NCI-H526 (cell line): ENCODE data around the gene CALML3.

Experiments used
- DNase-seq, 2 experiments: peaks; one replicate each; lab custom pipeline; 2025; lab: John Stamatoyannopoulos, UW

CALML3 gene

DNA sequence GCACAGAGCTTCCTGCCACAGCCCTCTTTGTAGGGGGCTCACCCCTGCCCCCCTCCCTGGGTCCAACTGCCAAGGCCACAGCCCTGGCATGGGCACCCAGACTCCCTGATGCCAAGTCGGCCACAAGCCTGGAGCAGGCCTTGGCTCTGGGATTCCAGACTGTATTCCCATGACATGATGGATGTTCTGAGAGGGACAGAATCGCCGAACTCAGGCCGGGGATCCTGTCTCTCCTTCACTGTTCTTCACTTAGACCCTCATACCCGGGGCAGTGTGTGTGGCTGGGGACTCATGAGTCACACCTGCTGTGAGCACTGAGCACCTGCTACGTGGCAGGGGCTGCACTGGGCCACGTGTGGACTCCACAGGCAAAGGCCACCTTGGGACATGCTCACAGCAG is 33.3 kb upstream of the CALML3 start:
- DNase-seq, result no peak

DNA sequence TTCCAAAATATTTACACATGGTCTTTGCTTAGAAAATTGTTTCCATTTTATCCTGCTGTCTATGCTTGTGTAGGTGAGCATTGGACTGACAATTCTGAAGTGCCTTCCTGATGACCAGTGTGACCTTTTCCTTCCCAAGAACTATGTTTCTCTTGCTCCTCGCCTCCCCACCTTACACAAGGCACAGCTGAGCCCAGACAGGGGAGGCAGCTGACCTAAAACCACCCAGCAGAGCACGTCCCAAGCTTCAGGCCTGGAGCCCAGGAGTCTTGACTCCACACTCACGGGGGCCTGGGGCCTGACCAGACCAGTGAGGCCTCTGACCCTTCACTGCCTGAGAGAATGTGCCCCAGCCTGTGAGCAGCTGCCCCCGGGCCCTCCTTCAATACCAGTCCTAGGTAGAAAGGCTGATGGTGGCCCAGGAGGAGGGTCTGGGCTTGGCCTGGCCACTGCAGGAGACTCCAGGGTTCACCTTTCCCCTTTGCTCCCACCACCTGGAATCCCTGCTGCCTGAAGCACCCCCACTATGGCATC is 32.4 kb upstream of the CALML3 start:
- no peak for DNase-seq

DNA sequence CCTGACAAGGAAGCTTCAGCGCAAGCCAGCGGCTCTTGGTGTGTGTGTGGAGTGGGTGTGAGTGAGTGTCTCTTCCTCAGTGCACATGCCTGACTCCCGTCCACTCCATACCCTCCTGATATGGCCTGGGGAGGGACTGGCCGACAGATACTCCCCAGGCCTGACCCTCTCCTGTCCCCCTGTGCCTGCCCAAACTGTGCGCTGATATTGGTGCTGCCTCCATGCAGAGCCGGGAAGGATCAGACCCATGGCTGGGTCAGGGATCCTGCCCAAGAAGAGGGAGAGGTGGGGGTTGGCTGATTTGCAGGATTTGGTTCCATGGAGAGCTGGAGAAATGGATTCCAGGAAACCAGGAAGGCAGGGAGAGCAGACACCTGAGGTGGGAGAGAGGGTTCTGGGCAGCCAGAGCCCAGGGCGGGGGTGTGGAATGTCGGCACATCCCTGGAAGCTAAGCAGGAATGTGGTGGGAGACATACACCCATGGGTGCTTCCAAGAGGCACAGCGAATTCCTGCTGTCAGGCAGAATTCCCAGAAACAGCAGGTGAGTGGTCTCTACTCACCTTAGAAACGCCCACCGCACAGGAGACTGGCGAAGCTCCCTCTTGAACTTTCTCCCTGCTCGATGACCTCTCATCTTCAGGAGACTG is 31.7 kb upstream of the CALML3 start:
- no peak for DNase-seq

GRCh38 chr10:5493691-5494090 is 31.1 kb upstream of the CALML3 start:
- no peak for DNase-seq

GRCh38 chr10:5494611-5495010 is 30.1 kb upstream of the CALML3 start:
- no peak for DNase-seq

DNA sequence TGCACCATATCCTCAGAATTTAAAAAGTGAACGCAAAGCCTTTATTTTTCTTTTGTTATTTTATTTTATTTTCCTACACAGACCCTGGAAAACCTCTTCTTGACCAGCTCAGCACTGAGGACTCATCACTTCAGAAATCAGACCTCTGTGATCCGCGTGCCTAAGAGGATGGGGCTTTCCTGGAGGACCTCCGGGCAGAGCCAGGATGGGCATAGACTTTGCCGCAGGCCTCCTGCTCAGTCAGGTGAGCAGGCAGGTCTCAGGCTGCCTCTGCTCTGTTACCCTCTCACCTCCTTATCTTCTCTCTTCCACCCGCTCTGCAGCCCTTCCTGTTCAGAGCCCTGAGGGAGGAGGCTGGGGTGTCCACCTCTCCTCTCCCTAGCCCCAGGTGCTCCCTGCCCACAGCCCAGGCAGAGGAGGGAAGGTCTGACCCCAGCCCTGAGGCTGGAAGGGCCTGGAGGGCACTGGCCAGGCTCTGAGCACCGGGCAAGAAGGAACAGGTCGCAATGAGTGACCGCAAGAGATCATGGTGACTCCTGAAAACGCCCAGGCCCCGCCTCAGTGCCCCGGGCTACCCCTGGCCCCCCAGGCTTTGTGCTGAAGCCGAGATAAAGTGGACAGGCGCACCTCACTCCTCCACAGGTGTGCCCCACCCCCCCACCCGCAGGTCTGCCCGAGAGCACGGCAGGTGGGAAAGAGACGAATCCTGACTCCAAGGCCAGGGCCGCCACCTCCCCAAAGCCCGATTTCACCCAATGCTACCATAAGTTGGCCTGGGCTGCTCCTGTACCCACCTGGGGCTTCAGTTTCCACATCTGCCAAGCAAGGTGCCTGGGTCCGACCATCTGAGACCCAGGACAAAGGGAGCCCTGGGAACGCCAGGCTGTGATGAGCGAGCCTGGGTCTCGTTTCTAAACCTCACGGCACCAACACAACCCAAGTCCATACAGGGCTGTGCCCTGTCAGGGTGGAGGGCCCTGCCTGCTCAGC is 28.2 kb upstream of the CALML3 start:
- no peak for DNase-seq

DNA sequence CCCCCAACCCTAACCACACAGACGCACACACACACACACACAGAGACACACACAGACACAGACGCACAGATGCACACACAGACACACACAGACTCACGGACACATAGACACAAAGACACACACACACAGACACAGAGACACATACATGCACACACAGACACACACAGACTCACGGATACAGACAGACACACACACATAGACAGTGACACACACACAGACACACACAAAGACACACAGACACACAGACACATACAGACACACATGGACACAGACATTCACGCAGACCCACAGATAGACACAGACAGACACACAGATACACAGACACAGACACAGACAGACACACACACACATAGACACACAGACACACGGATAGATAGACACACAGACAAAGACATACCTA is 27.5 kb upstream of the CALML3 start:
- DNase-seq, result no peak

GRCh38 chr10:5497948-5498730 is 26.6 kb upstream of the CALML3 start:
- DNase-seq, result no peak

DNA sequence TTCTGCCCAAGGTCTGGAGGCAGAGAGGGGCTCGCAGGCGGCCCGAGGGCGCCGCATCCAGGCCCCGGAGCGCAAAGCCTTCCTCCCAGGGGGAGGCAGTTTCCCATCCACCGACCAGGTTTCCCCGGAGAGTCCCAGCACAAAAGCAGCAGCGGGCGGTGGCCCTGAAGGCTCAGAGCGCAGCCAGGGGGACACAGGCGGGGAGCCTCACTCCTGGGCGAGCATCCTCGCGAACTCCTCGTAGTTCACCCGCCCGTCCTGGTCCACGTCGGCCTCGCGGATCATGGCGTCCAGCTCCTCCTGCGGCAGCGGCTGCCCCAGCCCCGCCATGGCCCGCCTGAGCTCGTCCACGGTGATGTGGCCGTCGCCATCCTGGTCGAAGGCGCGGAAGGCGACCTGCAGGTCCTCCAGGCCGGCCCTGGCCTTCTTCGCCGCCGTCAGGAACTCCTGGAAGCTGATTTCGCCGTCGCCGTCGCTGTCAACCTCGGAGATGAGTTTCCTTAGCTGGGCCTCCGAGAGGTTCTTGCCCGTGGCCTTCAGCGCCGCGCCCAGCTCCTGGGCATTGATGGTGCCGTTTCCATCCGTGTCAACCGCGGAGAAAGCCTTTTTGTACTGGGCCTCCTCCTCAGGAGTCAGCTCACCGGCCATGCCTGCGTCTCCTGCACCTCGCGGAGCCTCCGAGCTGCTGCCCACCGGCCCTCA is 25.8 kb upstream of the CALML3 start:
- no peak for DNase-seq

DNA sequence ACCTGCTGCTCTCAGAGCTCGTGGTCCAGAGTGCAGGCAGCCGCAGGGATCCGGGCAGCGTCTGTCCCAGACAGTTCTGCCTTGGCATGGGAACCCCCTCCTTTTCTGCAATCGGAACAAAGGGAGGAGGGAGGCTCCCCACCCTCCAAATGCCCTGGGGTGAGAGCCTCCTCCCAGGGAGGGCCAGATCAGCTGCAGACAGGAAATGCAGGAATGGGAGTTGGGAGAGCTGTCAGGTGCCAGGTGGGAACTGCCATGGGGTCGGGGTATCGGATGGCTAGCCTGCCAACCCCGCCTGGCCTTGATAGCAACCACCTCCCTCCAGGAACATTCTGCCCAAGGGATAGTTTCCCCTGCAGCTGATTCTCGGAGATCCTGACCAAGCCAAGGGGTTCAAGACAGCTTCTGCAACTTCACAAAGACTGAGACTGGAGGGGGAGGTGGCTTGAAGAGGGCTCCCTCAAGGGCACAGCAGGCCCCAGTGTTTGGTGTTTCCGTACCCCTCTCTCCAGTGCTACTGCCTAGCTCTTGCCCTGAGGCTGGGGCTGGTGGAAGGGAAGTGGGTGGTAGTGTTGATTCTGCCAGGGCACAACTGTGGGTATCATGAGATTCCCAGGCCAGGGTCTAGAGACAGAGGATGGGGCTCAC is 25.1 kb upstream of the CALML3 start, which contains the start of gene CALML5:
CALML5 (minus strand) TSS at position 78 of the 648 bp plus-strand sequence. CDS start 132 bp downstream, outside the sequence.
- no peak for DNase-seq

DNA sequence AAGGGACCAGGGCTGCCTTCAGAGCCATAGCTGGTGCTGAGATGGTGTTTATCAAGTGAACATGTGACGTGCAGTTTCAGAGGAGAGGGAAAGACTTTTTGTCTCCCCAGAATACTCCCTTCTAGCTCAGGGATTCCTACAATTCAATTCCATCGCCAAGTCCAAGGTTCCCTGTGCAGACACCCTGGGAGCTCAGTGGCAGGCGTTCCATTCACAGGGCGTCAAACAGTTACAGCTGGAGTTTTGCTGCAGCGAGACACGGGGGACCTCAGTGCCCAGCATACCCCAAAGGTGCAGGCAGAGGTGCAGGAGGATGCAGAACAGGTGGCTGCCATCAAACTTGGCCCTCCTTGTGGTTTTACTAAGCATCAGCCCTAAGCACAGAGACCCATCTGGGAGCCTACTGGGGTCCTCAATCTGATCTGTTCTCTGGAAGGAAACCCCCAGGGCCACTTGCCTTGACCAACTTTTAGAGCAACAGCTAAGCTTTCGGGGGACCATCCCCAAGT is 24.5 kb upstream of the CALML3 start:
- DNase-seq, result no peak

DNA sequence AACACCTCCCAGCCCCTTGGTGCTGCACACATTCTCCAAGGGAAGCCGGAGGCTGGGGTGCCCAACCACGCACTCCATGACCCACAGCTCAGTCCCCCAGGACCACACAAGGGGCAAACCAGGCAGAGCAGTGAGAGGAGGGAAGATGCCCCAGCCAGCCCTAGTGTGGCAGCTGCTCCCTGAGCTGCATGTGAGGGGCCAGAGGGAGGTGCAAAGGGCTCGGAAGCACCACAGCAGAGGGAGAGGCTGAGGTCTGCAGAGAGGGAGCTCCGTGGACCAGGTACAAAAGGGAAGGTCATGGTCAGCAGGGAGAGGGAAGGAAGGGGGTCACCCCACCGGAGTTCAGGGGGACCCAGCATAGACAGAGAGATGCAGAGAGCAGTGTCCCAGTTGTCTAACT is 23.9 kb upstream of the CALML3 start:
- no peak for DNase-seq

- DNase-seq, result no peak
Observed at GRCh38 chr10:5502061-5502521, 22.7 kb upstream of the CALML3 start.

DNA sequence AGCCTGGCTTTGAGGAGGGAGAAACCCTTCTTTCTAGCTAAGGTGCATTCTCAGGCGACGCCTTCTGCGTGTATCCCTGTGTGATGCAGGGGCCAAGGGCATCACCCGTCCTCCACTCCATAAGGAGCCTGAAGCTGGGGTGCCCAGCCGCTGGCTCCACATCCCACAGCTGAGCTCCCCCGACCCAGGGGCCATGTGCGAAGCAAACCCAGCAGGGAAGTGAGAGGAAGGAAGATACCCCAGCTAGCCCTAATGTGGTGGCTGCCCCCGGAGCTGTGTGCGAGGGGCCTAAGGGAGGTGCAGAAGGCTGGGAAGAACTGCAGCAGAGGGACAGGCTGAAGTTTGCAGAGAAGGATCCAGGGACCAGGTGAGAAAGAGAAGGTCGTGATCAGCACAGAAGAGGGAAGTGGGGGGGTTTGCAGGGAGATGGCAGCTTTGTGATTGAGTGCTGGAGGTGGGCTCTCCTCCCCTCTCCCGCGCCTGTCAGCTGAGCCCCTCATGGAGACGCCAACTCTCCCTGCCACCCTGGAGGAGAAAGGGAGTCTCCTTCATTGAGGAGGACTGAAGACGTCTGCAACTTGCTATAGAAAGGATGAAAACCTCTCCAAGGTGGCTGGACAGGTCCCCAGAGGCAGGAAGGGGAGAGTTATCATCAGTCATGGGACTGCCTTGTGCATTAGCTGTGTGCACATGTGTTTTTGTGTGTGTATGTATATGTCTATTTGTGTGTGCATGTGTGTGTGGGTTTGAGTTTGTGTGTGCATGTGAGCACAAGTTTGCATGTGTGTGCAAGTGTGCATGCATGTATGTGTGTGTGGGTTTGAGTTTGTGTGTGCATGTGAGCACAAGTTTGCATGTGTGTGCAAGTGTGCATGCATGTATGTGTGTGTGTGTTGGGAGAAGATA is 21.9 kb upstream of the CALML3 start:
- DNase-seq, result no peak

- peak; percentile 64 to 85 for DNase-seq
Observed at GRCh38 chr10:5503477-5503835, 21.3 kb upstream of the CALML3 start.

GRCh38 chr10:5504146-5505072 is 20.4 kb upstream of the CALML3 start:
- no peak for DNase-seq

DNA sequence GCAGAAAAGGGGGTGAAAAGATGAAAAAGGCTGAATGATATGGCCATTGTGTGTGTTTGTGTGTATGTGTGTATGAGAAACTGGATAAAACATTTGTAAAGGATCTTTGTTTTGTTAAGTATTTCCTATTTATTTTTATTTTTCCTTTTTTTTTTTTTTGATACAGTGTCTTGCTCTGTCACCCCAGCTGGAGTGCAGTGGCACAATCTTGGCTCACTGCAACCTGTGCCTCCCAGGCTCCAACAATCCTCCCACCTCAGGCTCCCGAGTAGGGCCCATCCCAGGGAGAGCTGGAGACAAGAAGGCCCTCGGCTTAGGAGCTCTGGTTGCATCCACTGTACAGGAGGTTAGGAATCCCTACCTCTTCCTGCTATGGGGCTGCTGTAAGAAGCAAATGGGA is 18.5 kb upstream of the CALML3 start:
- DNase-seq, result no peak
